Activated CD4-positive, alpha-beta T cell treated with anti-CD3 and anti-CD28 coated beads, Interleukin-2, amount 50 U/mL, for 1 hour (primary cell): ENCODE results near the gene RTL1.

ENCODE experiments used
- DNase-seq: peaks from one replicate; pipeline ENCODE4 v3.0.0-alpha.2; 2020

The RTL1 gene

GRCh38 chr14:100903672-100904185 is at the start of gene RTL1:
RTL1 (minus strand) TSS chr14:100903722; CDS start chr14:100884788, 18,934 bp downstream.
- no peak for DNase-seq

DNA sequence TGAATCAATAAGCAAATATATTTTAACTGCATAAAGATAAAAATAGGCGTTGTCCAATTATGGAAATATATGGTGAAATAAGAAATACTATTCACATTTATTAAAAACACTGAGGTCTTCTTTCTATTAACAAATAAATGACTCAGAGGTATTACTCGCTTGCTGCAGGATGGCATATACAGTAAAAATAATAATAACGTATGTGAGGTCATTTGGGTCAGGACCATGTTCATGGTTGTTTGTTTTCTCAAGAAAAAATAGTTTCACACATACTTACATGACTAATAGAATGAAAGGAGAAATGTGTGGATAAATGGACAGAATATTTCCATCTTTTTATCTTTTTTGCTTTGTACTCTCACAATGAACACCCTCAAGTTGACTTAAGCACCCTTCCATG is 46.5 kb upstream of the RTL1 start:
- DNase-seq = no peak

- no peak for DNase-seq
These were observed 40.5 kb upstream of the RTL1 start for GRCh38 chr14:100944052-100944451.

DNA sequence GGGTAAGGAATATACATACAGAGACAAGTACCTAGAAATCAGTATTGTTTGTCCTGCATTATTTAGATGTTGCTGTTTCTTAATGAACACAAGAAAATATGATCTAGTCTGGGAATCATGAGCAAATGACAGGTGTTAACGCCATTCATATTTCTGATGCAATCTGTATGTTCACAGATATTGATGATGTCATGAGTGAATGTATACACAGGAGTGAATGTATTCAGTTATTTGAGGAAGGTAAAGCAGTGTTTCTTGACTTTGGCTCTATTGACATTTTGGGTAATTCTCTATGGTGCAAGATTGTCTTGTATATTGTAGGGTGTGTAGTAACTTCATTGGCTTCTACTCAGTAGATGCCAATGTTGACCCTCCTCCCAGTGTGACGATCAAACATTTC is 26.7 kb upstream of the RTL1 start:
- no peak for DNase-seq

DNA sequence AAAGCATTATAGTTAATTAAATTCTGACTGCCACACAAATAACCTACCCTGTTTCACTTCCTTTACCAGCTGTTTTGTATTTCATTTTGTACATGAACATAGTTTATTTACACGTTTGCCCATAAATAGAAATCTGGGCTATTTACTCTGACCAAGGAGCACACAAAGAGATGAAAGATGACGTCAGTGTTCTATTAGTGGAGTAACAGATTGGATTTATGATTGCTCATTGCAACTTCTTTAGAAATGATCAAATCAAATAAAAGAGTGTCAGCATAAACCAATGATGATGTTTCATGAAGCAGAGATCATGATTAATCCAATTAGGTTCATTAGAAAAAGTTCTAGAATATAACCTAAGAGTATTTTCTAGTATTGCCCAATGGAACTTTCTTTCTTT is 12.0 kb upstream of the RTL1 start:
- DNase-seq = no peak

GRCh38 chr14:100914597-100915021 is 11.1 kb upstream of the RTL1 start:
- DNase-seq = no peak

- DNase-seq = no peak
These were observed 8.3 kb upstream of the RTL1 start for GRCh38 chr14:100911665-100912316.

DNA sequence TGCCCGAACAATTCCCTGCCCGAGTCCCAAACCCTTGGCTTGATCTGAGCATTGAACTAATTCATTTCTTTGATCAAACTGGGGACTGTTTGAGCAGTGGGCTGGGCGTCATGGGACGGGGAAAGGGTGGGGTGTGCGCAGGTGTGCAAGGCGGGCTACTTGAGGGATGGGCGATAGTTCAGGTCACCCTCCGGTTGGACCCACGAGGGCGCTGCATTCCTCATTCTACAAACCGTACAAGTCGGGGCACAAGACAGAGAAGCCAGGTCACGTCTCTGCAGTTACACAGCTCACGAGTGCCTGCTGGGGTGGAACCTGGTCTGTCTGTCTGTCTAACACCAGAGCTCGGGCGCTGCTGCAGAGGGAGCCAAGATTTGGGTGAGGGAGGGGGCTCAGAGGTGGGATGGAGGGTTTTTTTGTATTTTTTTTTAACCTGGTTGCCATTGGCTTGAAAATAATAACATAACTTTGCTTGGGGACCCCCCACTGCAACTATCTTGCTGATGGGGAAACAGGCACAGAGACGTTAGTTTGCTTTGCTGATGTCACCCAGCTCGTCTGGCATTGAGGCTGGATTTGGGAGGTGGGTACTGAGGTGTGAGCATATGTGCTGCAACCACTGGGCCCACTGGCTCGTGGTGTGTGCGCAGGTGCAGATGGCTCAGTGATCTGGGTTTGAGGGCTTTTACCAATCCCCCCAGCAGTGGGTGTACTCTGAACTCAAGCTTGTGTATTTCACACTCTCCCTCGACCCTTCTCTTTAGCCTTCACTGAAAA is 7.6 kb upstream of the RTL1 start:
- DNase-seq = no peak

DNA sequence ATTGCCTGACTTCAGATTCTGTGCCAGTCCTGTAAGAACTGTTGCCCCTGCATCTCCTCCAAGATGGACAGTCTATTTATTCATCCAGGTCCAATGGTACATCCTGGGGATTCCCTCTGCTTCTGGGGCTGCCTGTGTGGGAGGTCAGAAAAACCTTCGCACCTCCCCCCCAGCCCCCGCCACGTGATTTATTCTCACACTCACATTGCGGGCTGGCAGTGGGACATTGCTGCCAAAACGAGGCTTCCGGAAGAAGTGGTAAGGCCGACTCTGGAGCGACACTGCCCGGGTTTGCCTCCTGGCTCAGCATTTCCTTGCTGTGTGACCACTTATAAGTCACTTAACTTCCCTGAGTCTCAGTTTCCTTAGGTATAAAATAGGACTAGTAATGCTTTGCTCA is 5.9 kb upstream of the RTL1 start:
- DNase-seq = no peak

DNA sequence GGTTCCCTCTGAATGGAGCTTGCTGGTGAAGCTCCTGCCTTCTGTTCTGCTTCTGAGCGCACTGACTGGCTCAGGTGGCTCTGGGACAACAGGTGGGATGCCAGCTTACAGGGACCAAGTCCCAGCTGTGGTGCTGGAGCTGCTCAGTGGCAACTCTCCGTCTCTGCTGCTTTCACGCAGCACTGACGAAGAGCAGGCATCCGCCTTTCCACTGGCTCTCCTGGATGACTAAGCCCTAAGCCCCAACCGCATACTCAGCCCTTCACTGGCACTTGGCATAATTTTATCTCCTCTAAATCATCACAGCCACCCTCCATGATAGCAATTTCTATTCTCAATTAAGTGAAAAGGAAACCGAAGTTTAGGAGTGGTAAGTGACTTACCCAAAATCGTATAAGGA is 3.7 kb upstream of the RTL1 start:
- no peak for DNase-seq

DNA sequence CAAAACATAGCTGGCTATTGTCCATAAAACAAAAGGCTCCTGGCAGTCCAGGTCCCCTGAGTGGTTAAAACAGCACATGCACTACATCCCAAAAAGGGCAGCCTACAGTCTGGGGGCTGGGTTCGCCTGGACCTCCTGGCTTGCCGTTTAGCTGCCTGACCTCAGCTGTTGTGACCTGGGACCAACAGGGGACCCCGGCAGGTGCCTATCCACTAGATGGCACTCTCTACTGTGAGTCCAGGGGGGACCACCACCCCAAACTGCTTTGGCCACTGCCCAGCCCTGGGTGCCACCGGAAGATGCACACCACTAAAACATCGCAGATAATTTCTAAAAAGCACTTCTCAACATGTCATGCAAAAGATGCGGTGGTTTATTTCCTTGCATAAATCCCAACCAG is 2.9 kb upstream of the RTL1 start:
- no peak for DNase-seq

GRCh38 chr14:100905166-100905565 is 1.6 kb upstream of the RTL1 start:
- no peak for DNase-seq

DNA sequence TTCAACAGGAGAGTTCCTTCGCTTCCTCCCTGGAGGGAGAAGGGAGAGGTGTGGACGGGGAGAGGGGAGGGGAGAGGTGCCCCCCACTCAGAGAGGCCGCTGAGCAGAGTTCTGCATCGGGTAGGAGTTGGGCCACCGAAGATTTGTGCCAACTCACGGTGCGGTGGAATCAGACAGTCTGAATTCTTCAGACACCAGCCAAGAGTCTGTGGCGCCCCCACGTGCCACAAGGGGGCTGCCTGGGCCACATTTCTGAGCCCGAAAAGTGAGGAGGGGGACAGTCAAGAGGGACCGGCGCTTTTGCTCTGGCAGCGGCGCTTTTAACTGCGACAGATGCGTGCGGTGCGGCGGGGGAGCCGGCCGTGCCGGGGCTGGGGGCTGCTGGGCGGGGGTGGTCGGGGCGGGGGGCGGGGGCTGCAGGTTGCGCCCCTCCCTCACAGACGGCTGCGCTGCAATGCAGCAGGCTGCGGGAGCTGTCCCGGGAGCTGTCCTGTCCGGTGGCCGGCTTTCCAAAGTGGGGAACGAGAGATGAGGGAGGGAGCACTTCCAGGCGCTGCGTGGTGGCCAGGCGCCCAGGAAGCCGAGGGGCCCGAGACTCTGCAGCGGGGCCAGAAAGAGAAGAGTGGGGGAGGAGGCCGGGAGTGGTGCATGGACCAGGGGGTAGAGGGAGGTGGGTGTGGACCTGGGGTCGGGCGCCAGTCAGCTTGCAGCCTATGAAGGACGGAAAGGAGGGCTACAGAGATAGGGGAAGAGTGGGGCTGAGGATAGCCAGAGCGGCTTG is 975 bp upstream of the RTL1 start:
- no peak for DNase-seq

DNA sequence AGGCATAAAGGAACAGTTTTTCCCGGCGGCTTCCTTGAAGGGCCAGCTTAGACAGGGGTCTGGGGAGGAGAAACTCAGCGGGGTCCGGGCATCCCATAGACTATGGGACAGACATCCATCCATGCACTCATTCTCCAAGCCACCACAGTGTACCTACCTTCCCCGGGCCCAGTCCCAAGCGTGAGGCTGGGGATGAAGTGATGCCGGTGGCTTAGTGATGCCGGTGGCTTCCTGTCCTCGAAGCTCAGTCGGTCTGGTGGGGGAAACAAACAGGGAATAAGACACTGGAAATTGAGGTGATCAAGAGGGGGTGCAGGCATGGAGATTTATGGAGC is 421 bp downstream of the RTL1 start:
- DNase-seq = no peak

GRCh38 chr14:100902295-100903133 is 1.0 kb downstream of the RTL1 start:
- DNase-seq = no peak

GRCh38 chr14:100901391-100902183 is 1.9 kb downstream of the RTL1 start:
- no peak for DNase-seq

DNA sequence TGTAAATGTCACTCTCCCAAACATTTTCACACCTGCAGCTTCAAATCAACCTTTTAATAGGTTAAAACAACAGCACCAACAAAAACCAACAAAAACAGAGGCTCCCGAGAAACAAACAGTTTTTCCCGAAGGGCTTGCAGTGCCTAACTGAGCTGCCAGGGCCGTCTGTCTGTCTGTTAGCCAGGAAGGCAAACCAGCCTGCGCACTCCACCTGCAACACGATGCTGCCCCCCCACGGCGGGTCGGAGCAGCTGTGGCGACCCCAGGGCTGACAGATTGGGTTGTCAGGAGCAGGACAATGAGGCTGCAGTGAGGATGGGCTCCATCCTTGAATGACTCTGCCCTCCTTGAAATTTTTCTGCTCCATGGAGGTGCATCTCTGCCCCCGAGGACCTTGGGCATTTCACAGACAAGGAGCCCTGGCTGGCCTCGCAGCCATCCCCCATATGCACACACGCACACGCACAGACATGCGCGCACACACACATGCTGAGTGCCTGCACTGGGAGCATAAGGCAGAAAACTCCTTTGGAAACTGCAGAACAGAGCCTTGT is 2.6 kb downstream of the RTL1 start:
- DNase-seq = no peak

GRCh38 chr14:100899884-100900771 is 3.4 kb downstream of the RTL1 start:
- DNase-seq = no peak

DNA sequence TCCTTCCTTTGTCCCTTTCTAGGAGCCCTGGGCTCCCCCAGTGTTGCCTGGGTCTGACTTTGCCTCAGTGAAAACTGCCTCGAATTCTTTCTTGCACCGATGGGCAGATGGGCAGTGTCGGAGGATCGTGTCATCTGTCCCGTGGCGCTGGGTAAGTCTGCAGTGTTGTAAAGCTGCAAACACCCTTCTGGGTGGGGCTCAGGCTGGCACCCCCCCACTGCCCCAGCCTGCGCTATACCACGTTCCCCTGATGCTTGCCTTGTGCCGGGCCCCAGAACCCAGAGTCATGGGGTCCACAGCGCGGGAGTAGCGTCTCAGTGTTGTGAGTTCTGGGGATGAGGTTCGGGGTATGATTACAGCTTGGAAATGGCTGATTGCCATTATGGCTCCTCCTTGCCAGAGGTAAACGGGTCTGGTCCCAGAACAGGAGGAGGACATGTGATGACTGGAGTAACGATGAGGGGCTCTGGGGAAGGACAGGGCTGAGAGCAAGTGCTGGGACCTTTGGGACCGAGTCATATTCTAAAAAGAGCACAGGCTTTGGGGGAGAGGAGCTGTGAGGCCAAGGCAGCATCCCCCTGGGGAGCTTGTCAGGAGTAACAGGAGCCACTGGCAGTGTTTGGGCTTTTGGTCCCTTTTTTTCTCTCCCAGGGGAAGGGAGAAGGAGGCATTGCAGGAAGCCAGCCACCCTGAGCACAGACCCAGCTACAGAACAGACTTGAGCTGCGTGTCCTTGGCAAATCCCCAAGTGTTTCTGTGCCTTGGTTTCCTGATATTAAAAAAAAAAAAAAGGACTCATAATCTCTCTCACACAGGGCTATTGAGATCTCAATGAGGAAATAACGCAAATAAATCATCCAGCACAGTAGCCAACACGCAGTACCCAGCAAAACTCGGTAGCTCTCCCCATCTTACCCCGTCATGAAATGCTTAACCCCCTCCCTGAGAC is 4.3 kb downstream of the RTL1 start:
- no peak for DNase-seq
